HuH-7 (cell line): ENCODE measurements around the gene CCDC106.
A peak's percentile ranks its signal among the peaks of the same experiment; 100 is the strongest.

Source experiments
- DNase-seq: peaks from one replicate; pipeline ENCODE4 v3.0.0; 2011; ENCODE audit warnings: low spot score

The CCDC106 gene

DNA sequence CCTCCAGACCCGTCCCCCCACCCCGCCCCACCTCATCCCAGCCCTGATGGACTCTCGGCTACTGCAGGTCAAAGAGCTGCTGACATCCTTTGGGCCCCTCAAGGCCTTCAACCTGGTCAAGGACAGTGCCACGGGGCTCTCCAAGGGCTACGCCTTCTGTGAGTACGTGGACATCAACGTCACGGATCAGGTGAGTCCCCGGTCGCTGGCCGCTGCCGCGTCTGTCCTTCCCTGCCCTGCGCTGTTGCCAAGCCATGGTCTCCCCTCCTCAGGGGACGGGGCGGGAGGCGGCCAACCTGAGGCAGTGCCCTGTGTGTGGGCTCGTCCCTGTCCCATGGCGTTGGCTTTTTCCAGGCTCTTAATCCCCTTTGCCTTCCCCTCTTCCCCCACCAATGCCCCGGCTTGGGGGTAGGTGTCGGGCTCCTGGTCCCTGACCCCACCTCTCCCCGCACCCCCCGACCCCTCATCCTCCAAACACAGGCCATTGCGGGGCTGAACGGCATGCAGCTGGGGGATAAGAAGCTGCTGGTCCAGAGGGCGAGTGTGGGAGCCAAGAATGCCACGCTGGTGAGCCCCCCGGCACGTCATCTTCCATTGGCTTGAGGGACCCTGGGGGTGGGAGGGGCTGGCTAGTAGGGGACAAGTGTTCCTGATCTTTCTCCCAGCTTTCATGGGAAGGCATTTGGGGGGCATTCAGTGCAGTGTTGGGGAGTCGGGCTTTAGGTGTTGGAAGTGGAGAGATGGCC lies 20.8 kb downstream of the CCDC106 start:
- no peak for DNase-seq

DNA sequence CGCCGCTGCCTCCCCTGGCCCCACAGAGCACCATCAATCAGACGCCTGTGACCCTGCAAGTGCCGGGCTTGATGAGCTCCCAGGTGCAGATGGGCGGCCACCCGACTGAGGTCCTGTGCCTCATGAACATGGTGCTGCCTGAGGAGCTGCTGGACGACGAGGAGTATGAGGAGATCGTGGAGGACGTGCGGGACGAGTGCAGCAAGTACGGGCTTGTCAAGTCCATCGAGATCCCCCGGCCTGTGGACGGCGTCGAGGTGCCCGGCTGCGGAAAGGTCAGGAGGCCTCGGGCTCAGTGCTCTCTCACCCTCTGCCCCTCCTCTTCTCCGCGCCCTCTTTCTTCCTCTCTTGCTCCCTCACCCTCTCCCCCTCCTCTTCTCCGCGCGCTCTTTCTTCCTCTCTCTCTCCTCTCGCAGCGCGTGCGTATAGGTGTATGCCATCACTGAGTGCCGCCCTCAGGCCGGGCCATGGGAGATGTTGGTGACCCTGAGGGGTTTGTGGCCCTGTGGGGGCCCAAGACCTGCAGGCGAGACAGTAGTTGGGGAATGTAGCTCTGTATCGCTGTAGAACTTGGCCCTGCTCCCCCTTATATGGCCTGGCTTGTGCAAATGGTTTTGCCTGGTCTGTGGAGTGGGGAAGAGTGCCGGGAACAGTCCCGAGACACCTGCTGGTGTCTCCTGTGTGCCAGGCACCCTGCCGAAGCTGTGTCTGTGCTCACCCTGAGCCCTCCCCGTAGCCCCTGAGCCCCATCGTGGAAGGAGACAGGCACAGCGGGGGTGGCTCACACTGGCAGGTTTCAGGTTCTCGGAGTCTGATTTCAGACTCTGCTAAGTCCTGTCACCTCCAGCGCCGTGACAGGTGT lies 21.6 kb downstream of the CCDC106 start:
- no peak for DNase-seq

DNA sequence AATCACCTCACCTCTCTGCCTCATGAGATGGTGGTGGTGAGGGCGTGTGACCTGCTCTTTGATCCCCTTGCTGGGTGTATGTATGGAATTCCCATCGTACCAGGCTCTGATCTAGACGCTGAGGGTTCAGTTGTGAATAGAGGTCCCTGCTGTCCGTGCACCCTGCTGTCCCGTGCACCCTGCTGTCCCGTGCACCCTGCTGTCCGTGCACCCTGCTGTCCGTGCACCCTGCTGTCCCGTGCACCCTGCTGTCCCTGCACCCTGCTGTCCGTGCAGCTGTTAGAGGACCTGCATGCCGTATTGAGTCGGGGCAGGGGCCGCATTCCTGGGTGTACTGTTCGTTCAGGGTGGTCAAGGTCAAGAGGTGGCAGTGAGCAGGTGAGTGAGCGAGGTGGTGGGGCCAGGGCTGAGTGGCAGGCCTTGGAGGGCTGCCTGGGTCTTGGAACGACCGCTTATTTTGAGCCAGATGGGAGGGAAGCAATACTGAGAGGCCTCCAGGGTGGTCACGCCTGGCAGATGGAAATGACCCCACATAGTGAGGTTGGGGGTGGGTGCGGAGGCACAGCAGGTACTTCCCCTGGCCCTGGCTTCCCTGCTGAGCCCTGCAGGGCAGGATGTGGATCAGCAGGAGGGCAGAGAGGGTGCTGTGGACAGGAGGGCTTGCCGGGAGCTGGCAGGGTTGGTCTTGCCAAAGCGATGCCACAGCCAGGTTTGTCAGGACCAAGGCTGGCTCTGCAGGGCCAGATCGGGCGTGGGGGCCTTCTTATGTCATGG lies 22.5 kb downstream of the CCDC106 start:
- no peak for DNase-seq

DNA sequence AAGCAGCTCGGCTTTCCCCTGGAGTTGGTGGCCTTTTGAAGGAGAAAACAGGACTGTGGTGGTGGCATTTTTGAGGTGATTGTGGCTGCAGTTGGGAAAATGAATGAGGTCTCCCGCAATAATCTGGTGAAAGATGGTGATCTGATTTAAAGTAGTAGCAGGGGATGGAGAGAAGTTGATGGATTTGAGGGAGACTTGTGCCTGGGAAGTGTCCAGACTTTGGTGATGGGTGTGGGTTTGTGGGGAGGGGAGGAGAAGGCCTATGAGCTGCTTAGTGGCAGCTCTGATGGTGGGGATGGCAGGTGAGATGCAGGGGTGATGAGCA lies 23.0 kb downstream of the CCDC106 start:
- no peak for DNase-seq

DNA sequence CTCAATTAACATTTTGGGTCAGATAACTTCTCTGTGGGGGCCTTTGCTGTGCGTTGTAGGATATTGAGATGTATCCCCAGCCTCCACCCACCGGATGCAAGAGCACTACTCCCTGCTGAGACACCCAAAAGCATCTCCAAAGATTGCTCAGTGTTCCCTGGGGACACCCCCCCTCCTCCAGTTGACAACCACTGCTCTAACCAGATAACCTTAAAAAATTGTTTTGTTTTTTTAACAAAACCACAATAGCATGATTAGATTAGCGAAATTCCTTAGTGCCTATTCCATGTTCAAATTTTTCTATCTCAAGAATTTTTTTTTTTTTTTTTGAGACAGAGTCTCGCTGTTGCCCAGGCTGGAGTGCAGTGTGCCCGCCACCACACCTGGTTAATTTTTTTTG lies 24.4 kb downstream of the CCDC106 start:
- no peak for DNase-seq

DNA sequence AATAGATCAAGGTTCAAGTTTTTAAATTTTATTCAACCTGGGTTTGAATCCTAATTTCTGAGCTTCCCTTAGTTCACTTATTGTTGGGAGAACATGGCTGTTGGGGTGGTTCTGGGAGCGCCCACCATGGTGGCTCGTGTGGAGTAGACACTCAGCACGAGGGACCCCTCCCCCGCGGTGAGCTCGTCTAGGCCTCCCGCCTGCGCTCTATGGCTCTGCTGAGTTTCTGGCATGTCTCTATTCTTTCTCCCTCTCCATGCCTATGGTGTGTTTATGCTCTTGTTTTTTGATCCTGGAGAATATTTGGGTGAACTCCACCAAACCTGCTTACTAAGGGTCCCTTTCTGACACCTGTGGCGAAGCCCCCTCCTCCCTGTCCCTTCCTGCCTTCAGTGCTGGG lies 25.5 kb downstream of the CCDC106 start:
- no peak for DNase-seq

DNA sequence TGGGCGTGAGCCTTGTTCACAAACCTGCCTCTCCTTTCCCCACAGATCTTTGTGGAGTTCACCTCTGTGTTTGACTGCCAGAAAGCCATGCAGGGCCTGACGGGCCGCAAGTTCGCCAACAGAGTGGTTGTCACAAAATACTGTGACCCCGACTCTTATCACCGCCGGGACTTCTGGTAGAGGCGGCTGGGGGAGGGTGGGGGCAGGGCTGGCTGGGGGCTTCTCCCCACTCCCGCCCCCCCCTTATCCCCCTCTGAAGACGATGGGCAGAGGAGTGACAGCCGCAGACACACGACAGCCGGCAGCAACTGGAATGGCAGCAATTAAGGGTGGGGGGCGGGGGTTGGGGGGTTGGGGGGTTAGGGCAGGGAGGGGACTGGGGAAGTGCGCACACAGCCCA lies 25.9 kb downstream of the CCDC106 start:
- DNase-seq: no peak

DNA sequence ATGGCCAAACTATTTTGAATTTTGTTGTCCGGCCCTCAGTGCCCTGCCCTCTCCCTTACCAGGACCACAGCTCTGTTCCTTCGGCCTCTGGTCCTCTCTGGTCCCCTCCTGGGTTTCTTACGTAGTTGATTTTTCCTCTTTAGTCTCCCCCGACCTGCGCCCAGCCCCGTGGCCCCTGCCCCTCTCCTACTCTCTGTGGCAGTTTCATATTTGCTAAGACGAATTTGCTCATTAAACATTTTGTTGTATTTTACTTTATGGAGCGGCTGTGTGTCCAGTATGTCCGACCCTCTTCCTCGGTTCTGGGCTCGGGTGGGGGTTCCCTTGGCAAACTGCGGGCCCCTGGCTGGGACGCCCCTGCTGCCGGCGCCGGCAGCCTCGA lies 26.4 kb downstream of the CCDC106 start:
- DNase-seq: no peak

DNA sequence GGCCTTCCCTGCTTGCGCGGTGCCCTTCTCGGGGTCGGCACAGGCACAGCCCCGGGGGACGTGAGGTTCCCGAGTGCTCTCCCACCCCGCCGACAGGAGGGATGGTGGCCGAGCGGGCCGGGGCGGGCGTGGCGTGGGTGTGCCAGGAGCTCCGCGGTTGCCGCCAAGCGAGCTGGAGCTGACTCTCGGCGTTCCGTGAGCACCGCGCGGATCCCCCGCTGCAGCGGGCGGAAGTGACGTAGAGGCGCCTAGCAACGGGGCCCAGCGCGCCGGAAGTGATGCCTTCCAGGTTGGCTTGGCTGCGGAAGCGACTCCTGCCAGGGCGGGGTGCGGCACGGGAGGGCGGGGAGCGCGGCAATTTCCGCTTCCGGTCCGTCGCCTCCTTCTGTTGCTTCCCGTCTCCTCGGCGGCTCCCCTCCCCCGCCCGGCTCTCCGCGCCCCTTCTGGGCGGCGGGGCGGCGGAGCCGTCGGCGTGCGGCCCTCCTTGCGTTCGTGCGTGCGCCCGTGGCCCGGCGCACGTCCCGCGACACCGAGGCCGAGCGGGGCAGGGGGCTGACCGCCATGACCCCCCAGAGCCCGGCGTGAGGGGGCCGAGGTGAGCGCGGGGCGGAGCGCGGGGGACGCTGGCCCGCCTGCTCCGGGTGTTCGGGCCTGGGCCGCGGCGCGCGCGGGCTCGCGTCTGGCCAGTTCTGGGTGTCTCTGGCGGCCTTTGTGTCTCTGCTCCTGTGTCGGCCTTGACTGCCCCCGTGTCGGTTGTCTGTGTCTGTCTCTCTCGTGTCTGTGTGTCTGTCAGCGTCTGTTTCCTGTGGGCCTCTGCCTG lies 27.0 kb downstream of the CCDC106 start, which contains the start of gene EPN1:
Gene EPN1, plus strand, starts transcription at position 386 of the 820 bp plus-strand sequence. CDS start 3,402 bp downstream, outside the sequence.
- DNase-seq: peak; percentile 98

DNA sequence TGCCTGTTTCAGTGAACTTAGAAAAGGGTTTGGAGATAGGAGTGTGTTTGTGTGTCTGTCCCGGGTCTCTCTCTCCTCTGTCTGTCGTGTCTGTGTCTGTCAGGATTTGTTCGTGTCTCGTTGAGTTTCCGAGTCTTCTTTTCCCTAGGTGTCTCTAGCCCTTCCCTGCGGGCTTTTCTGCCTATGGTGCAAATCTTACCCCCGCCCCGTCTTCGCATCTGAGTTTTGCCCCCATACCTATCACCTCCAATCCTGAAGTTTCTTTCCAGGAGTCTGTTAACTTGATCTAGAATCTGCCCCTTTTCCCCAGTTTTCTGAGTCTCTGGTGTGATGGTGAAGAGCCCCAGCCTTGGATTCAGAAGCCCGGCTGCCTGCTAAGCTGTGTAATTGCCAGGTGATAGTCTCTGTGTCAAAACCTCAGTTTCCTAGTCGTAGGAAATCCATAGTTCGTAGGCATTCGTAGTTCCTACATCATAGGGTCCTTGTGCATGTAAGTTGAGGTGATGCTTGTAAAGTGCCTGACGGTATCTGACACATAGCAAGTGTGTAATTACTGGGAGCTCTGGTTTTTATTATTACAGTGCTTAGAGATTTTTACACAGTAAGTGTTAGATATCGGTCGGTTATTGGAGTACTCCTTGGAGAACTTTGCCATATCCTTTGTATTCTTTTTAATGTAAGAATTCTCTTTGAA lies 27.8 kb downstream of the CCDC106 start:
- no peak for DNase-seq

DNA sequence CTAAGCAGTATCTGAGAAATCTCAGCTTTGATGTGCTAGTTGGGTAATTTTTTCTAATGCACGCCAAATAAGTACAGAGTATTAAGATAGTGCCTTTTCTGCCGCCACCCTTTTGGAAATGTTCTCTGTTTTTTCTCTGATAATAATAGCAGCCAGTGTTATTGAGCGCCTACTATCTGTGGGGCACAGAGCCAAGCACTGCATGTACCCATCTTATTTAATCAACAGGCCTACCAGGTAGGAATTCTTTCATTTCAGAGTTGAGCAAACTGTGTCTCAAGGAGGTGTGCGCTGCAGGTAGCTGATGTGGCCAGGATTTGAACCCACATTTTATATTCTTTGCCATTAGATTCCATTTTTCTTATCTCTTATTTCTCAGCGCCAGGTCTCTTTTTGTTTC lies 28.4 kb downstream of the CCDC106 start:
- DNase-seq: no peak

DNA sequence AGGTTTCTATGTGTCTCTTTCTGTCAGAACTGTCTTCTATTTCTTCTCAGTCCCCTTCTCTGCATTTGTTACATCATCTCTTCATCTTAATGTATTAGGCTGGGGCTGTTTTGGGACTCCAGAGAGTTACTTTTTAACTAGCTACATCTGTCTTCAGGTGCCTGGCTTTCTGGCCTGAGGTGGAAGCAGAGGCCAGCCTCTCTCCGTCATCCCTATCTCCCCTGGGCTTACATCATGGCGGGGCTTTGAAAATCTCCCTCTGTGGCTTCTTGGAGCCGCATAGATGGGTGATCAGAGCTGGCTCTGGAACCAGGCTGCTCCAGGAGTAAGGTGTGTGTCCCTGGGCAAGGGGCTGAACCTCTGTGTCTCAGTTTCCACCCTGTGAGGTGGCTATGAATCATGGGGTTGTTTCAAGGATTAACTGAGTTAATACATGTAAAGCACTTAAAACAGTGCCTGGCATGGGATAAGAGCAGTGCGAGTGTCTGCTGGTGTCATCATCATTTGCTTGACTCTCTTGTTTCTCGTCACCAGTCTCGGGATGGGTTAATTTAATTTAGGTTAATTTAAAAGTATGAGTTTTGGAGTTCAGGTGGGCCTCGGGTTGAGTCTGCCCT lies 29.0 kb downstream of the CCDC106 start:
- DNase-seq: no peak

DNA sequence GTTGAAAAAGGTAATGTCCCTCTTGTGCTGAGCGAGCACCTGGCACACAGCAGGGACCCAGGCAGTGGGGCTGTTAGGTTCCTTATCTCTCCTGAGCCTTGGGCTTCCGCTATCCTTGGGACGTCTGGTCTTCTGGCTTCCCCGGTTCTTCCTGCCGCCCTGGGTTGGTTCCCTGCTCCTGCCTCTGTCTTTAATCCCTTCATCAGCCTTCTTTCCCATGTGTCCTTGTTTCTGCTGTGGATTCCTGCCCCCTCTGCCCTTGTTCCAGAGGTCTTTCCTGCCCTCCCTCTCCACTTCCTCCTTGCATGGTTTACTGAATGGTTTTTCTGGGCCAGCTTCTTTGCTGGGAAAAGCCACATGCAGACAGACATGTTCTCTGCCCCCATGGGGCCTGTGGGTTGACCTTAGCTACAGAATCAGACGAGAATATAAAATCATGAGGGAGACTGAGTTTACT lies 29.6 kb downstream of the CCDC106 start:
- DNase-seq: no peak

DNA sequence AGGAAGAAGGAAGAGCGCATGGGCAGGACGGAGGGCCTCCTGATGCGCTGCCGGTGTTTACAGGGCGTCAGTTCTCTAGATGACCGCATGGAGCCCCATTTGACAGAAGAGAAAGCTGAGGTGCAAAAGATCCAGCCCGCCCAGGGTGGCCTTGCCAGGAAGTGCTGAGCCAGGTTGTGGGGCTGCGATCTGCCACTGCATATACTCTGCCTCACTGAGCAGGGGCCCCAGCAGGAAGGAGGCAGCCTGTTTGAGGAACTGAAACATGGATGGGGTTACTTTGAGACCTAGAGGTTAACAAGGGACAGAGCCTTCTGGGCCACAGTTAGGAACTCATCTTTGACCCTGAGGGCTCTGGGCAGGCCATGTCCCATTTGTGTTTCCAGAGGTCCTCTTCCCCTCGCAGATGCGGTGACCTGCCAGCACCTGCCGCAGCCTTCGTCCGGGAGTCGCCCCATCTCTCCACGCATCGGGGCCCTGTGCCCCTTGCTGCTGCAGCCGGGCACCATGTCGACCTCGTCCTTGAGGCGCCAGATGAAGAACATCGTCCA lies 30.2 kb downstream of the CCDC106 start:
- DNase-seq: no peak

DNA sequence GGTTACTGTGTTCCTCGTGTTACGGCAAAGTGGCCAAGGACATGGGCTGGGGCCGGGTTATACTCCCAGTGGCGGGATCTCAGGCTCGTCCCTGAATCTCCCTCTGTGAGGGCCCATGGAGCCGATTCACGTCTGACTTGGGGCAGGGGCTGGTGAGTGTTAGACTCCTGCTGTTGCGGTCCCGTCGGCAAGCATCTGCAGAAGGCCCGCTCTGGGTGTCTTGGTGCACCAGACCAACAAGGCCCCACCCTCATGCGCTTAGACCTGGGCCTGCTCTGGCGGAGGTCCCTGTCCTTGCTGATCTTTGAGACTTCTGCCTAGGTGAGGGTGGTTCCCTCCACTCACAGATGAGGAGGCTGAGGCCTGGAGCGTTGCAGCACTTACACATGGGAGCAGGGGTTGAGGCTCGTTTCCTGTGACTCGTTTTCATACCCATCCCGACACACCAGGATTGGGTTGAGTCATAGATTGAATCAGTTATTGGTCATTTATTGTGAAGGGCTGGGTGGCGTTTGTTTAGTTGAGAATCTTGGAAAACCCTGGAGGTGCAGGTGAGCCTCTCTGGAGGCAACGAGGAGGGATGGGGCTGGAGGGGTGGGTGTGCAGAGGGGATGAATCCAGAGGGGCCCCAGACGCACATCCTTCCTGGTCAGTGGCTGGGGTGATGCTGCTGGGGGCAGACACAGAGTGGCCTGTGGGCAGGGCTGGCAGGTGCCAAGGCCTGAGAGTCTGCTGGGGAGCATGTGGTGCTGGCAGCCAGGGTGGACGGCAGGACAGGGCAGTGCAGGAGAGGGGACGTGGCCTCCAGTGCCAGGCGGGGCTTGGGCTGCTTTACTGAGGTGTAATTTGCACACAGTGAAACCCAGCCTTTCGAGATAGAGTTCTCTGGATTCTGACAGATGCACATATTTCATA lies 31.6 kb downstream of the CCDC106 start:
- no peak for DNase-seq

DNA sequence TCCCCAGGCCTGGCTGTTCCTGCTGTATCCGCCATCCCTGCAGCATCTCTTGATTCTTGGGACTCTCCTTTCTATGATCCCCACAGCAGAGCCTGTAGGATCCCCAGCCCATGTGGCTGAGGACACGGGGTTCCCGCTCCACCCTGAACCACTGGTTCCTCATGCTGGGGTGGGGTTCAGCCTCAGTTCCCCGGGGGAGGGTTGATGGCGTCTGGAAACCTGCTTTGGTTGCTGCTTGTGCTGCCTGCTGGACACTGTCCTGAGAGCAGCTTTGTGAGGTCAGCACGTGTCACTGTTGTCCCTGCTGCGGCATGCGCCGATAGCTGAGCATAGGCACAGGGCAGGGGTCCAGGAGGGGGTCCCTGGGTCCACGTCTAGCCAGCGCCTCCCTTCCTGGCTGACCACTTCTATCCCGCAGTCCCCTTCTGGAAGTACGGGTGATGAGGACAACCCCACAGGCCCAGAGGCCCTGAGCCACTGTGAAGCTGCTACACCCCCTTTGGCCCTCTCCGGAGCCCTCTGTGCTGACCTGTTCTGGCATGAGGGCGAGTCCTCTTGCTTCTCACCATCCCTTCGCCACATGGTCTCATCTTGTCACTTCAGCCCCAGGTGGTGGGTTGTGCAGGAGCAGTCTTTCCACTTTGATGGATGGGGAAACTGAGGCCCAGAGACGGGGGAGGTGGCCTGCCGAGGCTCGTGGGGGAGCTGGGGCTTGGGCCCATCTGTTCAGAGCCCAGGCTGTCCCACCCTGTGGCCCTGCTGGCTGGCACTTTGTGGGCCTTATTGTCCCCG lies 32.5 kb downstream of the CCDC106 start:
- DNase-seq: no peak

DNA sequence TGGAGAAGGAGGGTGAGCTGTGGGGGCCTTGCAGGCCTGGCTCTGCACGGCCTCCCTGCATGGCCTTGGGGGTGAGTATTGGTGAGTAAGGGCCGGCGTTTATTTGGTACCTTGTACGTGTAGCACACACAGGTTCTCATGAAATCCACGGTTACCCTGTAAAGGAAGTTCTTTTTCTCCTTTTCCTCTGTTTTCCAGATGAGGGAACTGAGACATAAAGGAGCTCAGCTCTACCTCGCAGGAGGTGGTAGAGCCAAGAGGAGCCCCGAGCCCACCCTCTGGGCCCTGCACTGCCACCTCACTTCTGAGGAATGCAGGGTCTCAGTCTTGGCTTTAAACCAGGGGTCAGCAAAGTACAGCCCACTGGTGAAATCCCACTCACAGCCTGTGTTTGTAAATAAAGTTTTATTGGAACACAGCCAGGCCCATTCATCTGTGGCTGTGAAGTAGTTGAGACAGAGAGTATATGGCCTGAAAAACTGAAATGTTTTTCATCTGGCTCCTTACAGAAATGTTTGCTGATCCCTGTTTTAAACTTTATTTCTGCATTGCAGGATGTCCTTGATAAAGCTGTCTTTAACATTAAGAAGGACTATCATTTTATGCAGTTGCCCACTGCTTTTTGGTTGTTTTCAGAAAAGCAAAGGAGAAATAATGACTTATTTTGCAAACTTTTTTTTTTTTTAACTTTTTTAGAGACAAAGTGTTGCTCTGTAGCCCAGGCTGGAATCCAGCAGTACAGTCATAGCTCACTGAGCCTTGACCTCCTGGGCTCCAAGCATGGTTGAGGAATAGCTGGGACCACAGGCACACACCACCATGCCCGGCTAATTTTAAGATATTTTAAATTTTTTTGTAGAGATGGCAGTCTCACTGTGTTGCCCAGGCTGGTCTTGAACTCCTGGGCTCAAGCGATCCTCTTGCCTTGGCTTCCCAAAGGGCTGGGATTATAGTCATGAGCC lies 33.4 kb downstream of the CCDC106 start:
- no peak for DNase-seq
